ENCODE data around the gene PSMG3.

- TF ChIP-seq CTCF (IDR thresholded peaks at IDR 0.05) (no peak), EZH2 (IDR thresholded peaks at IDR 0.05) (no peak), EZH2phosphoT487 (IDR thresholded peaks at IDR 0.05) (no peak)
Measured at GRCh38 chr7:1596181-1597043, 26.6 kb upstream of the PSMG3 start.

Measured in neural progenitor cell (in vitro differentiated cells).